Nucleus accumbens (tissue), 56 donors: ENCODE measurements around the gene CDC42BPA.

Experiments used
- DNase-seq, 56 donors: peaks; one replicate each; lab custom pipeline; 2025; lab: John Stamatoyannopoulos, UW

CDC42BPA gene

GRCh38 chr1:226954777-226955176, 363.5 kb downstream of the CDC42BPA start:
- DNase-seq: no peak

- DNase-seq: no peak
Measured at GRCh38 chr1:226954337-226954736, 364.0 kb downstream of the CDC42BPA start.

GRCh38 chr1:226953175-226953800, 365.0 kb downstream of the CDC42BPA start:
- DNase-seq: no peak

DNA sequence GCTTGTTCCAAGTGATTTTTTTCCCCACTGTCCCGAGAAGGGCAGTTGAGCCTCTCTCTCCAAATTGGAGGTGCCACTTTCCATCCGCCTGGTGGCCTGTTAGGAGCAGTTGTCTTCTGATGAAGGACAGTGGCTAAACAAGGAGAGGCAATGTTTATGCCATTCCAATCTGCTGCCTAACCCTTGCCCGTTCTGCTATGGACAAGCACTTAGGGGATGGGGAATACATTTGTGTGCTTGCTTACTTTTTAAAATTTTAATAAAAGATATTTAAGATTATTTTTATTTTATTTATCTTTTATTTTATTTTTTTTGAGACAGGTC, 366.2 kb downstream of the CDC42BPA start:
- DNase-seq: no peak

- no peak for DNase-seq
Measured at GRCh38 chr1:226951286-226952117, 366.8 kb downstream of the CDC42BPA start.

DNA sequence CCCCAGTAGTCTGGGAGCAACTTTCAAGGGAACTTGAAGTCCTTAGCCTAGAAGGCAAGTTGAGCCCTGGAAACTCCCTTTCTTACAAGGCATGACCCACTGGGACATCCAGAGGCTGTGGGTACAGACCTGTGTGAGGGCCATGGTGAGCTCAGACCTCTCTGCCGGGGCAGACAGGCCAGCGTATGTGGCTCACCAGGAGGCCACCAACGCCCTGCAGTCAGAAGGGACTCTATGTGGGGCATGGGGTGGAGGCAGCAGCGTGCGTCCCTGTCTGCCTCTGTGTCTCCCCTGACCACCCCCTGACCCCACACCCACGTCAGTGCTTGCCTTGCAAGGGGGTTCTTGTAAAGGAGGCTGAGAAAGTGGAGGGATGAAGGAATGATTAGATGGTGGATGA, 367.4 kb downstream of the CDC42BPA start:
- no peak for DNase-seq

DNA sequence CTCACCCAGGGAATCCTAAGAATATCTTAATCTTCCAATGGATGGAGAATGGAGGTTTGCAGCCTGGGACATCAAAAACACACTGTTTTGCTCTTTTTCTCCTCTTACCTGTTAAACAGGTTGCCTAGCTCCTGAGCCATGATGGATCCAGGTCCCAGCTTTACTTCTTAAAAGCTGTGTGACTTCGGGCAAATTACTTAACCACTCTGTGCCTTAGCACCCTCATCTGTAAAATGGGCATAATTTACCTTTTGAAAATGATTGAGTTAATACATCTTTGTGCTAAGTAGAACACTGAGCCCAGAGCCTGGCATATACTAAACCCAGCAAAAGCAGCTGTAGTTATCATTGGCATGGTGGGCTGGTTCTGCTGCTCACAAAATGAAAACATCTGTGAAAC, 368.0 kb downstream of the CDC42BPA start:
- DNase-seq: no peak

GRCh38 chr1:226949401-226949800, 368.9 kb downstream of the CDC42BPA start:
- no peak for DNase-seq

DNA sequence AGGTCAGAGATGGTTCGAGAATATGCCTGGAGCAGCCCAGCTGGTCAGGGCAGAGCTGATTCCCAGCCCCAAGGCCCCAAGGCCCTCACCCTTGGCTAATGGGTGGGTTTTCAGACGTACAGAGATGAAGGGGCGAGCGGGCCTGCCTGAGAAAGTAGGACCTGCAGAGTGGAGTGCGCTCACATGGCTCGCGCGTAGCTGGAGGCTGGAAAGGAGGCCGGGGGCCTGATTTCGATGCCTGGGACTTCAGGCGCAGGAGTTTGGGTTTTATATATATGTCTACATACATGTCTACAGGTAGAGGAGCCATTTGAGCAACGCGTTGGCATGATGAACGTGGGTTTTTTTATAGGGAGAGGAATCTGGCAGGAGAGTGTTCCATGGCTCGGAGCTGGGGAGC, 369.3 kb downstream of the CDC42BPA start:
- no peak for DNase-seq

DNA sequence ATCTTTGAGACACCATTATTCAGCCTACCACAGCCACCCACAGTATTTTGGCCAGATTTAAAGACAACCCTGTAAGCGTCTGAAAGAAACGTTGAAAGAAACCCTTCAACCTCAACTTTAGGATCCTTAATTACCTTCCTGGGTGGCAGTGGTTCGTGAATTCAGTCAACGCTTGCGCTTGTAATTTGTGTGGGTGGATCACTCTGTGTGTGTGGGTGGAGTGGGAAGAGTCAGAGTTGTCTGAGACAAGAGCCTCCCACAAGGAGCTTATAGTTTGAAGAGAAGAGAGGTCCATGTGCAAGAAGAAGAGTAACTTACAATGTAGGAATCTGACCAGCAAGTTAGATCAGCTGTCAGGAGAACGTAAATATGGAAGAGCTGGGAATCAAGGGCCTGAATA, 369.8 kb downstream of the CDC42BPA start:
- DNase-seq: no peak

GRCh38 chr1:226948051-226948450, 370.2 kb downstream of the CDC42BPA start:
- DNase-seq: no peak

DNA sequence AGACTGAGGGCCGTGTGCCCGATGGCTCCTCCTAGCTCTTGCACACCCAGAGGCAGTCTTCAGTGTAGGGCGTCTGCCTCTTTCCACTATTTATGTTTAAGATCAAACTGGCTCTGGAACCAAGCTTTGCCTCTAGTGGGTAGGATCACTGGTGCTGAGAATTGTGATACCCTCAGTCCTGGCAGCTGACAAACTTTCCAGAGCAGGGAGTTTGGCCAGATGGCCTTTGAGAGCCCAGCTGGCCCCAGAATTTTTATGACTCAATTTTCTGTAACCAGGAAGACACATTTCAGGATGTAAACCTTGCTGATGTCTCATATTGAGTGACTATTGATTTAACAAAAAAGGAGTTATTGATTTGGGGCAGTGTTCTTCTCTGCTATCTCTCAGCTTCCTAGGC, 371.5 kb downstream of the CDC42BPA start:
- DNase-seq: no peak

GRCh38 chr1:226946285-226946684, 372.0 kb downstream of the CDC42BPA start:
- DNase-seq: no peak

DNA sequence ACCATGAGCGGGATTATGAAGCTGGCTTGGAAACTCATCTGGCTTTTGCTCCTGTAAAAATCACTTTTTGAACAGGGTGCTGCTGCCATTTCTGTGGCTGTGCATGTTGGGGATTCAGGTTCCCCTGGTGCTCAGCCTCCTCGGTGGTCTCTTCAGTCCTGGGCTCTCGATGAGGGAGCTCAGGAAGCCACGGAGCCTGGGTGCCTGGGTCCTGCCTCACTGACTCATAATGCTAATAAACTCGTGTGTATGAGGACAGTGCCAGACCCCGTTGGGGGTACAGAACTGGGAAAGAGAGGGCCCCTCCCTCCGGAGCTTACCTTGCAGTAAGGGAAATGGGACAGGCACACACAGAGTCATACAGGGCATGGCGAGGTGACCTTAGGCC, 372.4 kb downstream of the CDC42BPA start:
- DNase-seq: no peak

DNA sequence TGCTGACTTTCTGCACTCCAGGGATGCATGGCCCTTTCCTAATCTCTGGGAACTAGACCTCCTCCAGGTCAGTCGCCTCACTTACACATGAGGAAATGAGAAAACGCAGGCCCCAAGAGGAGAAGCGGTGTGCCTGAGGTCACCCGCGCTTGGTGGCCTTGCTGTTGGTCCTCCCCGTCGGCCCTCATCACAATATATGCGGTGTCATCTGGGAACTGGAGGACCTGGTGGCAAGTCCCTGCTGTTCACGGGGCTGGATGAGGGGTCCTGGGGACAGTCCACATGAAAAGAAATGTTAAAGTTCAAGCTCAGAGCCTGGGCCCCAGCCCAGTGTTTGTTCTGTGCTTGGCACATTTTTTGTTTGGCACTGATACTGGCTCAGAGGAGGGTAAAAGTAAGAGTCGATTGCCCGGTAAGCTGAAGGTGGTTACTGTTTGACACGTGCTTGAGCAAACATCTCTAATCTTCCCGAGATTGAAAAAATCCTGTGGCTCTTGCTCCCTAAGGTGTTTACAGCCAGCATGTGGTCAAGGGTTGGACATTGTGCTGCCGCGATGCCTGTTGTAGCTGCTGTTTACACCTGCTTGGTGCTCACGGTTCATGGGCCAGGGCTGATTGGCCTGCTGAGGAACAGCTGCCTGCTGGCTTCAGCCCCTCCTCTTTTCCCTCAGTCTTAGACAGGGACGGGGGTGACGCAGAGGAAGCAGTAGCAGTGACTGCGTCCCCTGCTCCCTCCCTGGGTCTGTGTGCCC, 373.0 kb downstream of the CDC42BPA start:
- no peak for DNase-seq

DNA sequence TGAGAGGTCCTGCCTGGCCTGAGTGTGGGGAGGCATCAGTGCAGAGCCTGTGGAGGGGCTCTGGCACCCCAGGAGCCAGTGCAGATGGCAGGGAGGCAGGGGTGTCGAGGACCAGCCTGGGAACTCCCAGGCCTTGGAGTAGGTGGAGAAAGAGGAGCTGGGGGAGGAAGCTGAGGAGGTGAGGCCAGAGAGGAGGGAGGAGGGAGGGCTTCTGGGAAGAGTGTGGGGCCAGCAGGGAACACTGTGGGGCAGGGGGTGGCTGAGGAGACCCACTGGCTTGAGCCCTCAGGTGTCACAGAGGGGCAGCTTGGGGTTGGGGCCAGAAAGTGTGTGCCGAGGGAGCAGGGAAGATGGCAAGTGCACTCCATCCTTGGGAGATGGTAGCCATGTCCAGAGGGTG, 374.4 kb downstream of the CDC42BPA start:
- no peak for DNase-seq

DNA sequence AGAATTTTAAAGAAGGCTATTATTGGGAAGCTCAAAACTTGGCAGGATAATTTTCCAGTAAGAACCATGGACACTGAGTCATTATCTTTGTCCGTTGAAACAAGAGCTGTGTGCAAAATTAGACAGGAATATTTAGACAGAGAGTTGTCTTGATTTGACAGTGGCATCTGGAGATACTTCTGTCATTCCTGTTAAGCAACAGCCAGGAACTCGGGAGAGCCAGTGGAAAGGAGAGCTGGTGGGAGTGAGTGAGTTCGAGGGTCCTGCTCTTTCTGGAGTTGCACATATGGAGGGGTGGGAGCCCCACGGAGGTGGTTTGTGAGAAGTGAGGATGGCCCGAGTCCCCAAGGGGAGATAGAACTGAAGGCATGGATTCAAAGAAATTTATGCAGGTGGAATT, 375.1 kb downstream of the CDC42BPA start:
- no peak for DNase-seq

DNA sequence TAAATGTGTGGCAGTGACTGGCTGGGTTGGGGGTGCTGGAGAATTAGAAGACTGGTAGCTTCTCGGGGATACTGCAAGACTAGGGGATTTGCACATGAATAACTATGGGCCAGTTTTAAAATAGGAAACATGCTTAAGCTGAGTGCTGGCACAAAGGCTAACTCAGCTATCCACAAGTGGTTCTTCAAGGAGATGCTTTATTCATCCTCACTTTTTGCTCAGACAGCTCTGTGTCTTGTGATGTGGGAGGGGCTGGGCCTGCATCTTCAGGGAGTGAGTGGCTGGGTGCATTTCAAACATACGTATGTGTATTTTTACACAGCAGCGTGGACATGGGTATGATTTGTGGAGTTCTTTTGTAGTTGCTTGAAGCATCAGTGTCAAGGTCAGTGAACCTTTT, 375.9 kb downstream of the CDC42BPA start:
- no peak for DNase-seq

GRCh38 chr1:226940806-226941067, 377.6 kb downstream of the CDC42BPA start:
- no peak for DNase-seq

GRCh38 chr1:226940029-226940805, 378.1 kb downstream of the CDC42BPA start, which contains the start of gene COQ8A:
COQ8A (plus strand) TSS chr1:226940294; CDS start chr1:226961386, 21,092 bp downstream.
- peak in 55 of 56 donors; percentile 95 to 100 (median 99) for DNase-seq
